ENCODE results near the gene CASTOR2. TPM values are rescaled to one million over a fixed set of nuclear protein-coding genes. Genes with fewer than 3 reads are reported as not detected.
"Not testable (repeated sequence)": the region's sequence is repeated elsewhere in the genome, so short reads cannot be mapped to it uniquely, and the experiment has no call there.

CASTOR2 gene
- total and polyA plus RNA-seq, 8 donors, result 0.08 to 44.3 (median 3.8) TPM; not detected in 1

- DNase-seq, result no peak
- H3K4me1 ChIP-seq, result no peaks in the 10 kb centered on the region
- no peaks in the 10 kb centered on the region for H3K9me3 ChIP-seq
- no peak overlapping the region for H3K4me3 ChIP-seq
- 89 to 96% (median 95%) methylated on average over 8 of the region's 8 CpGs for WGBS, 5 donors
- peaks cover 76 to 100% (median 100%) of the 10 kb centered on the region in 4 donors for H3K36me3 ChIP-seq
- no peak for TF ChIP-seq EP300 (IDR thresholded peaks at IDR 0.05)
- no peak for TF ChIP-seq POLR2AphosphoS5 (IDR thresholded peaks at IDR 0.05)
- no peak for TF ChIP-seq POLR2A (IDR thresholded peaks at IDR 0.05)
- TF ChIP-seq, protein P1, sequence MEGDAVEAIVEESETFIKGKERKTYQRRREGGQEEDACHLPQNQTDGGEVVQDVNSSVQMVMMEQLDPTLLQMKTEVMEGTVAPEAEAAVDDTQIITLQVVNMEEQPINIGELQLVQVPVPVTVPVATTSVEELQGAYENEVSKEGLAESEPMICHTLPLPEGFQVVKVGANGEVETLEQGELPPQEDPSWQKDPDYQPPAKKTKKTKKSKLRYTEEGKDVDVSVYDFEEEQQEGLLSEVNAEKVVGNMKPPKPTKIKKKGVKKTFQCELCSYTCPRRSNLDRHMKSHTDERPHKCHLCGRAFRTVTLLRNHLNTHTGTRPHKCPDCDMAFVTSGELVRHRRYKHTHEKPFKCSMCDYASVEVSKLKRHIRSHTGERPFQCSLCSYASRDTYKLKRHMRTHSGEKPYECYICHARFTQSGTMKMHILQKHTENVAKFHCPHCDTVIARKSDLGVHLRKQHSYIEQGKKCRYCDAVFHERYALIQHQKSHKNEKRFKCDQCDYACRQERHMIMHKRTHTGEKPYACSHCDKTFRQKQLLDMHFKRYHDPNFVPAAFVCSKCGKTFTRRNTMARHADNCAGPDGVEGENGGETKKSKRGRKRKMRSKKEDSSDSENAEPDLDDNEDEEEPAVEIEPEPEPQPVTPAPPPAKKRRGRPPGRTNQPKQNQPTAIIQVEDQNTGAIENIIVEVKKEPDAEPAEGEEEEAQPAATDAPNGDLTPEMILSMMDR (IDR thresholded peaks at IDR 0.05), result no peak
- intact Hi-C loops (cut with DNase I; ENCODE audit: low total_unique reads), result no loop called here
- no peaks in the 10 kb centered on the region for H3K27me3 ChIP-seq
- no peak overlapping the region for H3K27ac ChIP-seq
Observed at GRCh38 chr7:75064291-75064690, 99.8 kb downstream of the CASTOR2 start.

- H3K4me3 ChIP-seq, result no peak overlapping the region
- H3K9me3 ChIP-seq, result no peaks in the 10 kb centered on the region
- H3K4me1 ChIP-seq, result no peaks in the 10 kb centered on the region
- WGBS, 5 donors, result 94 to 97% (median 95%) methylated on average over 8 of the region's 8 CpGs
- intact Hi-C loops (cut with DNase I; ENCODE audit: low total_unique reads), result no loop called here
- no peaks in the 10 kb centered on the region for H3K27me3 ChIP-seq
- TF ChIP-seq, protein P1 (IDR thresholded peaks at IDR 0.05), result no peak
- TF ChIP-seq EP300 (IDR thresholded peaks at IDR 0.05), result no peak
- TF ChIP-seq POLR2A (IDR thresholded peaks at IDR 0.05), result no peak
- no peak for TF ChIP-seq POLR2AphosphoS5 (IDR thresholded peaks at IDR 0.05)
- H3K36me3 ChIP-seq, result peaks cover 77 to 100% (median 100%) of the 10 kb centered on the region in 4 donors
- no peak for DNase-seq
- H3K27ac ChIP-seq, result no peak overlapping the region
Observed at GRCh38 chr7:75064801-75065200, 100.3 kb downstream of the CASTOR2 start.

GRCh38 chr7:75066521-75066920 lies 102.0 kb downstream of the CASTOR2 start:
- Histone ChIP-seq H3K4me3 (no peak overlapping the region), H3K27ac (no peak overlapping the region), H3K4me1 (no peaks in the 10 kb centered on the region), H3K36me3 (peaks cover 68 to 100% (median 95%) of the 10 kb centered on the region in 4 donors), H3K27me3 (no peaks in the 10 kb centered on the region), H3K9me3 (no peaks in the 10 kb centered on the region)
- intact Hi-C loops (cut with DNase I; ENCODE audit: low total_unique reads), result no loop called here
- no peak for DNase-seq
- 94 to 96% (median 96%) methylated on average over 9 of the region's 9 CpGs for WGBS, 5 donors
- TF ChIP-seq POLR2AphosphoS5 (IDR thresholded peaks at IDR 0.05) (no peak), POLR2A (IDR thresholded peaks at IDR 0.05) (no peak), EP300 (IDR thresholded peaks at IDR 0.05) (no peak)
- TF ChIP-seq, protein P1 (IDR thresholded peaks at IDR 0.05), result no peak

GRCh38 chr7:75072981-75073283 lies 108.4 kb downstream of the CASTOR2 start:
- no peaks in the 10 kb centered on the region for H3K27me3 ChIP-seq
- 4 to 10% (median 5%) methylated on average over 9 of the region's 9 CpGs for WGBS, 5 donors
- peak overlapping the region; percentile 85 to 96 (median 93) for H3K27ac ChIP-seq
- no peak for TF ChIP-seq POLR2AphosphoS5 (IDR thresholded peaks at IDR 0.05)
- TF ChIP-seq, protein P1 (IDR thresholded peaks at IDR 0.05), result no peak
- no peak for TF ChIP-seq POLR2A (IDR thresholded peaks at IDR 0.05)
- TF ChIP-seq EP300 (IDR thresholded peaks at IDR 0.05), result no peak
- DNase-seq, result no peak
- intact Hi-C loops (cut with DNase I; ENCODE audit: low total_unique reads), result no loop called here
- peaks cover 19 to 38% (median 31%) of the 10 kb centered on the region in 4 donors for H3K36me3 ChIP-seq
- peak overlapping the region; percentile 66 to 98 (median 95) for H3K4me3 ChIP-seq
- H3K4me1 ChIP-seq, result peaks cover 7 to 20% (median 15%) of the 10 kb centered on the region in 4 donors
- H3K9me3 ChIP-seq, result no peaks in the 10 kb centered on the region

GRCh38 chr7:75074262-75074641 lies 109.7 kb downstream of the CASTOR2 start:
- Histone ChIP-seq H3K27ac (peak overlapping the region; percentile 89 to 96 (median 94)), H3K4me1 (peaks cover 7 to 20% (median 15%) of the 10 kb centered on the region in 4 donors), H3K36me3 (peaks cover 10 to 24% (median 18%) of the 10 kb centered on the region in 4 donors), H3K4me3 (peak overlapping the region; percentile 66 to 98 (median 95))
- H3K9me3 ChIP-seq; H3K27me3 ChIP-seq; intact Hi-C loops (cut with DNase I; ENCODE audit: low total_unique reads); DNase-seq: not testable (repeated sequence)
- 73 to 94% (median 83%) methylated on average over 4 to 6 of the region's 8 CpGs for WGBS, 5 donors
